ENCODE results near the gene FPGT. TPM values are rescaled to one million over a fixed set of nuclear protein-coding genes. Genes with fewer than 3 reads are reported as not detected.

The FPGT gene
- total and polyA plus RNA-seq, 9 of the 15 experiments (the other 6 are each of a cell fraction or from before 2014, with no cell fraction given) = 11.6 to 24.3 (median 22.5) TPM

GRCh38 chr1:74236440-74236839 lies 38.4 kb downstream of the FPGT start (continued):
- TF ChIP-seq MBD1 (CRISPR knock-in tag; IDR thresholded peaks at IDR 0.05) = no peak
- no peak for TF ChIP-seq ZKSCAN1 (IDR thresholded peaks at IDR 0.05; ENCODE audit: low read depth, low read length)
- no peak for TF ChIP-seq LEF1 (IDR thresholded peaks at IDR 0.05)

- no TSS peak for BruUV-seq (replicated peaks)
- H3K27ac ChIP-seq (ENCODE audit: extremely low read depth, low read depth, low read length) = no peak overlapping the region
- CTCF ChIA-PET (ENCODE audit: low intra/inter-chr PET ratio) = no interaction called here
- no peak overlapping the region for H2AFZ ChIP-seq (ENCODE audit: low read depth, low read length)
- no peaks in the 10 kb centered on the region for H3K4me1 ChIP-seq (replicated peaks in 1 of 2; ENCODE audit: control insufficient read depth in 2 of 2, insufficient read depth in 2 of 2, low read length in 2 of 2)
- 0% methylated on average over 1 of the region's 1 CpG for WGBS (ENCODE audit: insufficient coverage, low coverage, missing lambda C conversion rate)
- H3K79me2 ChIP-seq (ENCODE audit: control insufficient read depth, insufficient read depth, low read length) = no peaks in the 10 kb centered on the region
- H3K27me3 ChIP-seq (ENCODE audit: control insufficient read depth in 2 of 2, insufficient read depth in 2 of 2, low read length in 2 of 2) = no peaks in the 10 kb centered on the region
- POLR2A ChIA-PET = interaction anchor here (0.6 kb wide), 1 partner anchor 402 kb away, joined by 3 read pairs; no protein-coding TSS in a partner anchor
- H3K36me3 ChIP-seq (ENCODE audit: control insufficient read depth, insufficient read depth, low read length) = no peaks in the 10 kb centered on the region
- no peak overlapping the region for H3K9ac ChIP-seq (ENCODE audit: insufficient read depth in 1 of 2, low read depth in 2 of 2, low read length in 2 of 2)
- H3K9me1 ChIP-seq (ENCODE audit: control insufficient read depth, insufficient read depth, low read length) = no peaks in the 10 kb centered on the region
- no peaks in the 10 kb centered on the region for H4K20me1 ChIP-seq (replicated peaks; ENCODE audit: control insufficient read depth, insufficient read depth, low read length)
- no peak overlapping the region for H3K4me2 ChIP-seq (ENCODE audit: insufficient read depth, low read length)
- no peak for ATAC-seq
- FAIRE-seq = no peak
- in situ Hi-C loops (cut with MboI) = no loop called here
- H3K9me3 ChIP-seq (replicated peaks; ENCODE audit: control insufficient read depth, insufficient read depth, low read depth, low read length) = no peaks in the 10 kb centered on the region
- H3K4me3 ChIP-seq = no peak overlapping the region
- intact Hi-C loops (cut with micrococcal nuclease) = no loop called here
- DNase-seq (ENCODE audit: extremely low read depth in 1 of 4, low spot score in 3 of 4) = no peak
- TF ChIP-seq NR2C2 (CRISPR knock-in tag; IDR thresholded peaks at IDR 0.05) (no peak), NR2C2 (tag; IDR thresholded peaks at IDR 0.05) (no peak), TEAD1 (CRISPR knock-in tag; IDR thresholded peaks at IDR 0.05) (no peak), NCOR1 (IDR thresholded peaks at IDR 0.05) (no peak), ZNF76 (CRISPR knock-in tag; IDR thresholded peaks at IDR 0.05; ENCODE audit: borderline replicate concordance) (no peak), ZNF134 (CRISPR knock-in tag; conservative IDR thresholded peaks at IDR 0.05) (no peak), HIVEP1 (CRISPR knock-in tag; IDR thresholded peaks at IDR 0.05) (no peak), NFIX (CRISPR knock-in tag; IDR thresholded peaks at IDR 0.05; ENCODE audit: low read depth) (no peak), CTCFL (IDR thresholded peaks at IDR 0.05; ENCODE audit: borderline replicate concordance, insufficient read depth, low read depth, low read length, poor library complexity, severe bottlenecking) (no peak), VEZF1 (CRISPR knock-in tag; IDR thresholded peaks at IDR 0.05) (no peak), FOXJ2 (tag; IDR thresholded peaks at IDR 0.05) (no peak), KLF1 (tag; IDR thresholded peaks at IDR 0.05) (no peak), ARID3A (IDR thresholded peaks at IDR 0.05; ENCODE audit: borderline replicate concordance, low read depth, low read length) (no peak)
Observed at GRCh38 chr1:74237035-74237434, 39.0 kb downstream of the FPGT start.

Data from K562 (cell line).